Hepatocyte (in vitro differentiated cells): ENCODE measurements around the gene IGLON5. TPM values are rescaled to one million over a fixed set of nuclear protein-coding genes. Genes with fewer than 3 reads are reported as not detected.

Experiments used
- DNase-seq: peaks from one replicate; pipeline ENCODE4 v3.0.0-alpha.2; 2016; ENCODE audit warnings: low spot score
- H2AFZ ChIP-seq: fragments of 200-600 bp; sonication (generic); 2 replicates; pipeline ENCODE4 v1.6.0; 2016; ENCODE audit warnings: antibody characterized with exemption, mild to moderate bottlenecking
- H3K27ac ChIP-seq: fragments of 200-600 bp; sonication (generic); 2 replicates; pipeline ENCODE4 v1.5.1; 2016; ENCODE audit warnings: mild to moderate bottlenecking
- H3K27me3 ChIP-seq: fragments of 200-600 bp; sonication (generic); 2 replicates; pipeline ENCODE4 v1.6.1; 2016
- H3K36me3 ChIP-seq: fragments of 200-600 bp; sonication (generic); replicated peaks from 2 replicates; pipeline ENCODE4 v1.5.1; 2016; ENCODE audit warnings: low read depth; ENCODE audit not compliant: insufficient read depth
- H3K4me1 ChIP-seq: fragments of 200-600 bp; sonication (generic); 2 replicates; pipeline ENCODE4 v1.5.1; 2016; ENCODE audit warnings: mild to moderate bottlenecking, moderate library complexity; ENCODE audit not compliant: insufficient read depth
- H3K4me2 ChIP-seq: fragments of 200-600 bp; sonication (generic); 2 replicates; pipeline ENCODE4 v1.6.0; 2016
- H3K4me3 ChIP-seq: fragments of 200-600 bp; sonication (generic); 2 replicates; pipeline ENCODE4 v1.5.1; 2016; ENCODE audit warnings: mild to moderate bottlenecking
- H3K79me2 ChIP-seq: fragments of 200-600 bp; sonication (generic); 2 replicates; pipeline ENCODE4 v1.6.0; 2017; ENCODE audit warnings: mild to moderate bottlenecking
- H3K9me2 ChIP-seq: fragments of 200-600 bp; sonication (generic); replicated peaks from 2 replicates; pipeline ENCODE4 v1.6.0; 2017; ENCODE audit warnings: mild to moderate bottlenecking; ENCODE audit not compliant: insufficient read depth
- H3K9me3 ChIP-seq: fragments of 200-600 bp; sonication (generic); 2 replicates; pipeline ENCODE4 v1.5.1; 2016; ENCODE audit warnings: low read depth, mild to moderate bottlenecking
- H4K20me1 ChIP-seq: fragments of 200-600 bp; sonication (generic); 2 replicates; pipeline ENCODE4 v1.6.0; 2016; ENCODE audit warnings: mild to moderate bottlenecking; ENCODE audit not compliant: insufficient read depth, poor library complexity, severe bottlenecking
- EZH2 ChIP-seq: fragments of 200-600 bp; sonication (generic); IDR thresholded peaks from 2 replicates; pipeline ENCODE4 v1.6.1; 2016; ENCODE audit warnings: antibody characterized with exemption, mild to moderate bottlenecking, borderline replicate concordance
- EZH2phosphoT487 ChIP-seq: fragments of 200-600 bp; sonication (generic); IDR thresholded peaks from one replicate; pipeline ENCODE4 v1.6.1; 2018; ENCODE audit warnings: antibody characterized with exemption, mild to moderate bottlenecking, low read depth, moderate library complexity; ENCODE audit not compliant: unreplicated experiment, severe bottlenecking
- WGBS: methylation state at CpG from one replicate; pipeline ENCODE4 v1.1.6; 2016; ENCODE audit warnings: low lambda C conversion rate; ENCODE audit errors: missing lambda C conversion rate; 5-methylcytosine and 5-hydroxymethylcytosine counted together
- polyA plus RNA-seq: library from polyadenylated mRNA; unstranded; fragments of >200 nt; fragmentation: Nextera tagmentation; extraction: Ambion mirVana; gene quantifications from 2 replicates; pipeline ENCODE4 v1.2.1, GENCODE V29; 2016
- total RNA-seq: library from RNA; depleted of rRNA; stranded (reverse); fragments of >200 nt; gene quantifications from 2 replicates; pipeline ENCODE4 v1.2.3, GENCODE V29; 2014
- TF ChIP-seq, protein P1 (sequence below): fragments of 200-600 bp; sonication (generic); IDR thresholded peaks from 2 replicates; pipeline ENCODE4 v1.5.1; 2016; ENCODE audit warnings: antibody characterized with exemption, mild to moderate bottlenecking; ENCODE audit not compliant: poor library complexity

Gene IGLON5
- total and polyA plus RNA-seq, 2 experiments from 2014 or later, result 2.4 to 5.0 TPM

DNA sequence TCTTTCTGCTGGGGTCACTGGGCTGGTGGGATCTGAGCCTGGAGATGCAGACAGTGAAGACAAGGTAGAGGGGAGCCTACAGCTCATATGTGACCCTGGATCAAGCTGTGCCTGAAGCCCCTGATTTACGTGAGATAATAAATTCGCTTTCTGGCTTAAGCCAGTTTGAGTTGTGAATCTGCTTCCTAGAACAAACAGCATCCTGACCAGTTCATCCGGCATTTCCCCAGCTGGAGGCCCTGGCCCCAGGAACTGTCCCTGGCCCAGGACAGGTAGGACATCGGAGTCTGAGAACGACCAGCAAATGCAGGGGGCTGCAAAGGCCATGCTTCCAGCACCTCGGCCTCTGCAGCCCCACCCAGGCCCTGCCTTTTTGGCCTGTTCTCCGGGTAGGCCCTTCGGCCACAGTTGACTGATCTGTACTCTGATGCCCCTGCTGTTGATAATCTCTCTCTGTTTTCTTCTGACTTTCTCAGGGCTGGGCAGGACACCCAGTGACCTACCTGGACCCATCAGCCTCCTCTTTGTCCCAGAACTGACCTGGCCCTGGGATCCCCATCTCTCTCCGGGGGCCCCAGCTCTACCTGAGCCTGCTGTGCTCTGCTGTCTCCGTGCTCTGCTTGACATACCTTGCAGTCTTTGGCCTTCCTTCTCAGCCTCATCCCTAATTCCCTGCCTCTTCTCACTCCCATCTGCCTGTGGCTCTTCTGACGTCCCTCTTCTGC, 40.0 kb downstream of the IGLON5 start:
- H3K4me2 ChIP-seq, result no peak overlapping the region
- H3K9me2 ChIP-seq, result no peaks in the 10 kb centered on the region
- no peaks in the 10 kb centered on the region for H3K36me3 ChIP-seq
- H3K4me3 ChIP-seq, result no peak overlapping the region
- no peak for TF ChIP-seq EZH2
- TF ChIP-seq, protein P1, sequence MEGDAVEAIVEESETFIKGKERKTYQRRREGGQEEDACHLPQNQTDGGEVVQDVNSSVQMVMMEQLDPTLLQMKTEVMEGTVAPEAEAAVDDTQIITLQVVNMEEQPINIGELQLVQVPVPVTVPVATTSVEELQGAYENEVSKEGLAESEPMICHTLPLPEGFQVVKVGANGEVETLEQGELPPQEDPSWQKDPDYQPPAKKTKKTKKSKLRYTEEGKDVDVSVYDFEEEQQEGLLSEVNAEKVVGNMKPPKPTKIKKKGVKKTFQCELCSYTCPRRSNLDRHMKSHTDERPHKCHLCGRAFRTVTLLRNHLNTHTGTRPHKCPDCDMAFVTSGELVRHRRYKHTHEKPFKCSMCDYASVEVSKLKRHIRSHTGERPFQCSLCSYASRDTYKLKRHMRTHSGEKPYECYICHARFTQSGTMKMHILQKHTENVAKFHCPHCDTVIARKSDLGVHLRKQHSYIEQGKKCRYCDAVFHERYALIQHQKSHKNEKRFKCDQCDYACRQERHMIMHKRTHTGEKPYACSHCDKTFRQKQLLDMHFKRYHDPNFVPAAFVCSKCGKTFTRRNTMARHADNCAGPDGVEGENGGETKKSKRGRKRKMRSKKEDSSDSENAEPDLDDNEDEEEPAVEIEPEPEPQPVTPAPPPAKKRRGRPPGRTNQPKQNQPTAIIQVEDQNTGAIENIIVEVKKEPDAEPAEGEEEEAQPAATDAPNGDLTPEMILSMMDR, result no peak
- TF ChIP-seq EZH2phosphoT487, result no peak
- H2AFZ ChIP-seq, result no peak overlapping the region
- DNase-seq, result no peak
- H3K9me3 ChIP-seq, result no peaks in the 10 kb centered on the region
- peaks cover 16% of the 10 kb centered on the region for H3K4me1 ChIP-seq
- H3K79me2 ChIP-seq, result peaks cover 9% of the 10 kb centered on the region
- 97% methylated on average over 11 of the region's 11 CpGs for WGBS
- H3K27ac ChIP-seq, result peak overlapping the region; percentile 80
- H4K20me1 ChIP-seq, result no peaks in the 10 kb centered on the region
- no peaks in the 10 kb centered on the region for H3K27me3 ChIP-seq

DNA sequence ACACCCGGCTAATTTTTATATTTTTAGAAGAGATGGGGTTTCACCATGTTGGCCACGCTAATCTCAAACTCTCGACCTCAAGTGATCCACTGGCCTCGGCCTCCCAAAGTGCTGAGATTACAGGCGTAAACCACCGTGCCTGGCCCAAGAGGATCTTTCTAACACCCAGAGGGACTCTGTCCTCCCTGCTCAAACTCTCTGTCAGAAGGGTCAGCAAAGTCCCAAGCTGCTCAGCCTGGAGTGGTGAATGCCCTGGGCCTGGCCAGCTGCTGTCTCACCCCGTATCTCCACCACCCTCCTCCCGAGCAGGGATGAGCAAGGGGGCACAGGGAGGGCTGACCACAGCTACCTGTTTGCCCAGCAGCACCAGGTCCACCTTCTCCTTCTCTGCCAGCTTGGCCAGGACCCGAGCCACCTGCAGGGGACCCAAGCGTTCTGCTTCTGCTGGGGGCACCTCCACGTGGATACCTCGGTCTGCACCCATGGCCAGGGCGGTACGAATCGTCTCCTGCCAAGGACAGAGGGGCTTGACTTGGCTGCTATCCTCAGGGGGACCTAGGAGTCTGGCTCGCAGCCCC, 41.4 kb downstream of the IGLON5 start:
- no peaks in the 10 kb centered on the region for H4K20me1 ChIP-seq
- no peak overlapping the region for H3K4me3 ChIP-seq
- H2AFZ ChIP-seq, result no peak overlapping the region
- DNase-seq, result no peak
- H3K79me2 ChIP-seq, result peaks cover 13% of the 10 kb centered on the region
- H3K27ac ChIP-seq, result no peak overlapping the region
- H3K36me3 ChIP-seq, result no peaks in the 10 kb centered on the region
- no peaks in the 10 kb centered on the region for H3K9me3 ChIP-seq
- H3K9me2 ChIP-seq, result no peaks in the 10 kb centered on the region
- H3K4me1 ChIP-seq, result peaks cover 16% of the 10 kb centered on the region
- H3K27me3 ChIP-seq, result no peaks in the 10 kb centered on the region
- 91% methylated on average over 15 of the region's 16 CpGs for WGBS
- no peak overlapping the region for H3K4me2 ChIP-seq
- TF ChIP-seq EZH2phosphoT487, result no peak
- TF ChIP-seq, protein P1, result no peak
- TF ChIP-seq EZH2, result no peak

DNA sequence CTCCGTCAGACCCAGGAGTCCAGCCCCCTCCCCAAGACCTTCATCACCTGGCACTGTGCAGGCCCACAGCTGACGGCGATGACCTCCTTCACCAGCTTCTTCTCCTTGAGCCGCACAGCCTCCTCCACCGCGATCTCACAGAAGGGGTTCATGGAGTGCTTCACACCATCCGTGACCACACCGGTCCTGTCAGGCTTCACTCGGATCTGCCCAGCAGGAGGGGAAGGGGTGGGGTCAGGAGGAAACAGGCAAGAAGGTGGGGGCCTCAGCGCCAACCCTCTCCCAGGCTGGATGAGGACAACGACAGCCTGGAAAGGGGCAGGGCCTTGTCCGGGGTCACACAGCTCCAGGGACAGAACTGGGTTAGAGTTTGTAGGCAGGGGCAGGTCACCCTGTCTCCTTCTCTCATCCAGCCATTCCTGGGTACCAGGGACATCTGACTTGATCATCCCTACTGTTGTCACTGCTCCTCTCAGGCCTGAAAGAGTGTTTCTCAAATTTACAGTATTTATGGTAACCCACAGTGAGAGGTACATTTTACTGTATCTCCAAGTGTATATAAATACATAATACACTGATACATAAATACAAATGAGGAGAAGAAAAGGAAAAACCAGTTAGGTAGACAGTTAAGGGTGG, 42.8 kb downstream of the IGLON5 start:
- H3K36me3 ChIP-seq, result no peaks in the 10 kb centered on the region
- peak; percentile 55 for DNase-seq
- H3K4me2 ChIP-seq, result peak overlapping the region; percentile 67
- 42% methylated on average over 11 of the region's 12 CpGs for WGBS
- peaks cover 20% of the 10 kb centered on the region for H3K4me1 ChIP-seq
- H3K4me3 ChIP-seq, result no peak overlapping the region
- no peak overlapping the region for H2AFZ ChIP-seq
- H3K9me2 ChIP-seq, result no peaks in the 10 kb centered on the region
- H4K20me1 ChIP-seq, result no peaks in the 10 kb centered on the region
- H3K27ac ChIP-seq, result peak overlapping the region; percentile 96
- no peaks in the 10 kb centered on the region for H3K9me3 ChIP-seq
- TF ChIP-seq EZH2phosphoT487 (no peak), EZH2 (no peak)
- TF ChIP-seq, protein P1, result no peak
- H3K79me2 ChIP-seq, result peaks cover 24% of the 10 kb centered on the region
- H3K27me3 ChIP-seq, result no peaks in the 10 kb centered on the region
